H9 (cell line): ENCODE measurements around the gene C17orf58. TPM values are rescaled to one million over a fixed set of nuclear protein-coding genes. Genes with fewer than 3 reads are reported as not detected.

Experiments
- DNase-seq: peaks from one replicate; pipeline ENCODE4 v3.0.0-alpha.2; 2017
- H2AFZ ChIP-seq: one replicate; pipeline ENCODE4 v1.6.1; 2013; ENCODE audit warnings: mild to moderate bottlenecking, low read length, control low read depth, moderate library complexity
- H2AK5ac ChIP-seq: 2 replicates; pipeline ENCODE4 v1.6.1; 2013; ENCODE audit warnings: low read length, control low read depth, mixed read lengths; ENCODE audit not compliant: insufficient read length
- H2BK120ac ChIP-seq: one replicate; pipeline ENCODE4 v1.6.1; 2013; ENCODE audit warnings: low read depth, mild to moderate bottlenecking, low read length, control low read depth, inconsistent platforms; ENCODE audit not compliant: poor library complexity, severe bottlenecking
- H2BK12ac ChIP-seq: 2 replicates; pipeline ENCODE4 v1.6.1; 2013; ENCODE audit warnings: low read length, control low read depth, mixed read lengths, low read depth; ENCODE audit not compliant: insufficient read length
- H2BK15ac ChIP-seq: 2 replicates; pipeline ENCODE4 v1.6.1; 2013; ENCODE audit warnings: low read depth, low read length, control low read depth
- H2BK20ac ChIP-seq: one replicate; pipeline ENCODE4 v1.6.1; 2013; ENCODE audit warnings: low read depth, mild to moderate bottlenecking, low read length, control low read depth, inconsistent platforms; ENCODE audit not compliant: poor library complexity, severe bottlenecking
- H2BK5ac ChIP-seq: 2 replicates; pipeline ENCODE4 v1.6.1; 2013; ENCODE audit warnings: low read length, control low read depth, mixed read lengths; ENCODE audit not compliant: insufficient read length
- H3K14ac ChIP-seq: 2 replicates; pipeline ENCODE4 v1.6.1; 2013; ENCODE audit warnings: low read length, control low read depth; ENCODE audit not compliant: insufficient read depth
- H3K18ac ChIP-seq: 2 replicates; pipeline ENCODE4 v1.6.1; 2013; ENCODE audit warnings: low read depth, mild to moderate bottlenecking, mixed read lengths, low read length, control low read depth; ENCODE audit not compliant: insufficient read length
- H3K23ac ChIP-seq: 2 replicates; pipeline ENCODE4 v1.6.1; 2013; ENCODE audit warnings: low read length, control low read depth, mixed read lengths, low read depth; ENCODE audit not compliant: insufficient read length
- H3K23me2 ChIP-seq: 2 replicates; pipeline ENCODE4 v1.6.1; 2013; ENCODE audit warnings: low read depth, mild to moderate bottlenecking, mixed read lengths, low read length, control low read depth; ENCODE audit not compliant: insufficient read length, poor library complexity, severe bottlenecking
- H3K27ac ChIP-seq: 2 replicates; pipeline ENCODE4 v1.5.1; 2013; ENCODE audit warnings: low read length, control low read depth, mixed read lengths, low read depth; ENCODE audit not compliant: insufficient read length
- H3K27me3 ChIP-seq: 2 replicates; pipeline ENCODE4 v1.6.1; 2013; ENCODE audit warnings: low read length, control low read depth, inconsistent platforms; ENCODE audit not compliant: insufficient read depth
- H3K4ac ChIP-seq: 2 replicates; pipeline ENCODE4 v1.6.1; 2013; ENCODE audit warnings: low read depth, mild to moderate bottlenecking, control low read depth, inconsistent platforms, low read length, moderate library complexity
- H3K4me1 ChIP-seq: 2 replicates; pipeline ENCODE4 v1.6.1; 2013; ENCODE audit warnings: low read length, control low read depth, inconsistent platforms; ENCODE audit not compliant: insufficient read depth
- H3K4me2 ChIP-seq: 2 replicates; pipeline ENCODE4 v1.6.1; 2013; ENCODE audit warnings: low read length, control low read depth, mixed read lengths; ENCODE audit not compliant: insufficient read length, insufficient read depth
- H3K56ac ChIP-seq: 2 replicates; pipeline ENCODE4 v1.6.1; 2013; ENCODE audit warnings: low read depth, mild to moderate bottlenecking, mixed read lengths, low read length, control low read depth; ENCODE audit not compliant: insufficient read length
- H3K79me1 ChIP-seq: 2 replicates; pipeline ENCODE4 v1.6.1; 2013; ENCODE audit warnings: low read depth, mild to moderate bottlenecking, moderate library complexity, low read length, control low read depth, inconsistent platforms; ENCODE audit not compliant: insufficient read depth, poor library complexity, severe bottlenecking
- H3K79me2 ChIP-seq: 2 replicates; pipeline ENCODE4 v1.6.1; 2013; ENCODE audit warnings: low read length, control low read depth, inconsistent platforms; ENCODE audit not compliant: insufficient read depth
- H3K9ac ChIP-seq: 2 replicates; pipeline ENCODE4 v1.6.1; 2013; ENCODE audit warnings: low read length, control low read depth, mixed read lengths; ENCODE audit not compliant: insufficient read length; ENCODE audit errors: extremely low read depth
- H3K9me3 ChIP-seq: one replicate; pipeline ENCODE4 v1.6.1; 2013; ENCODE audit warnings: low read depth, low read length, inconsistent platforms; ENCODE audit not compliant: control insufficient read depth
- H3T11ph ChIP-seq: one replicate; pipeline ENCODE4 v1.6.1; 2013; ENCODE audit warnings: mild to moderate bottlenecking, low read length, control low read depth, inconsistent platforms
- H4K20me1 ChIP-seq: one replicate; pipeline ENCODE4 v1.6.1; 2013; ENCODE audit not compliant: control insufficient read depth, insufficient read length, insufficient read depth
- H4K5ac ChIP-seq: 2 replicates; pipeline ENCODE4 v1.6.1; 2013; ENCODE audit warnings: low read depth, mild to moderate bottlenecking, mixed read lengths, low read length, control low read depth; ENCODE audit not compliant: insufficient read length
- H4K8ac ChIP-seq: replicated peaks from 2 replicates; pipeline ENCODE4 v1.6.1; 2013; ENCODE audit warnings: low read length, control low read depth, mixed read lengths, low read depth; ENCODE audit not compliant: insufficient read length
- H4K91ac ChIP-seq: 2 replicates; pipeline ENCODE4 v1.6.1; 2013; ENCODE audit warnings: low read depth, mild to moderate bottlenecking, moderate library complexity, mixed read lengths, low read length, control low read depth; ENCODE audit not compliant: insufficient read length
- H3K27ac Mint-ChIP-seq, 3 experiments: 2 replicates in 2 of 3; 3 replicates in 1 of 3; pipeline ENCODE4 v1.8.0; 2020 to 2021; ENCODE audit warnings: mixed read lengths in 3 of 3, mild to moderate bottlenecking in 1 of 3, moderate library complexity in 1 of 3
- H3K27me3 Mint-ChIP-seq: 2 replicates; pipeline ENCODE4 v1.8.0; 2021; ENCODE audit warnings: low read depth, mild to moderate bottlenecking, moderate library complexity, mixed read lengths
- H3K36me3 Mint-ChIP-seq, 3 experiments: 2 replicates in 2 of 3; 3 replicates in 1 of 3; pipeline ENCODE4 v1.8.0; 2020 to 2021; ENCODE audit warnings: low read depth in 3 of 3, mixed read lengths in 3 of 3; ENCODE audit not compliant: insufficient read depth in 1 of 3
- H3K4me1 Mint-ChIP-seq, 2 experiments: 2 replicates each; pipeline ENCODE4 v1.8.0; 2020; ENCODE audit warnings: mixed read lengths in 2 of 2
- H3K4me3 Mint-ChIP-seq, 2 experiments: 2 replicates in 1 of 2; 3 replicates in 1 of 2; pipeline ENCODE4 v1.8.0; 2020 to 2021; ENCODE audit warnings: mild to moderate bottlenecking in 2 of 2, mixed read lengths in 2 of 2, moderate library complexity in 1 of 2
- H3K9me3 Mint-ChIP-seq, 2 experiments: 2 replicates in 1 of 2; 3 replicates in 1 of 2; pipeline ENCODE4 v1.8.0; 2020; ENCODE audit warnings: mild to moderate bottlenecking in 2 of 2, mixed read lengths in 2 of 2, moderate library complexity in 1 of 2
- CTCF ChIP-seq: fragments of 200-600 bp; sonication (generic); conservative IDR thresholded peaks from 3 replicates; pipeline ENCODE4 v1.8.0; 2021; ENCODE audit warnings: antibody characterized with exemption, mild to moderate bottlenecking
- WGBS: extraction: QIAGEN DNeasy Blood & Tissue Kit; methylation state at CpG from one replicate; pipeline ENCODE4 v1.1.7; 2013; ENCODE audit warnings: missing lambda C conversion rate, low lambda C conversion rate, mixed read lengths; ENCODE audit not compliant: insufficient read length; ENCODE audit errors: extremely low coverage; 5-methylcytosine and 5-hydroxymethylcytosine counted together
- total RNA-seq: library from RNA; stranded (reverse); gene quantifications from 2 replicates; pipeline ENCODE4 v1.2.1, GENCODE V29; 2021

Gene C17orf58
- total RNA-seq, 1 experiment from 2014 or later = 12.3 TPM

- no peak overlapping the region for H4K91ac ChIP-seq
- no peak overlapping the region for H4K5ac ChIP-seq
- no peaks in the 10 kb centered on the region for H3K9me3 ChIP-seq
- H2BK12ac ChIP-seq = no peak overlapping the region
- Mint-ChIP-seq H3K27me3 (peaks cover 3% of the 10 kb centered on the region; the same call in 1 of the 2 replicates), H3K9me3 (peaks cover 0 to 2% of the 10 kb centered on the region in 2 experiments; a peak in 1 of 5 replicates), H3K27ac (no peak overlapping the region), H3K36me3 (no peaks in the 10 kb centered on the region; a peak in 1 of 7 replicates), H3K4me3 (no peak overlapping the region), H3K4me1 (peaks cover 9 to 18% of the 10 kb centered on the region in 2 experiments)
- no peaks in the 10 kb centered on the region for H4K20me1 ChIP-seq
- no peak for DNase-seq
- H3K23ac ChIP-seq = no peak overlapping the region
- TF ChIP-seq CTCF = no peak
- H3K18ac ChIP-seq = no peak overlapping the region
- no peak overlapping the region for H3K56ac ChIP-seq
- H4K8ac ChIP-seq = no peak overlapping the region
- no peaks in the 10 kb centered on the region for H3K4me1 ChIP-seq
- H3T11ph ChIP-seq = no peak overlapping the region
- H3K4ac ChIP-seq = no peak overlapping the region
- H3K27ac ChIP-seq = no peak overlapping the region
- peaks cover 6% of the 10 kb centered on the region for H3K23me2 ChIP-seq
- H2AK5ac ChIP-seq = no peak overlapping the region
- H2BK5ac ChIP-seq = no peak overlapping the region
- H3K79me1 ChIP-seq = no peaks in the 10 kb centered on the region
- WGBS = no CpG with 5 or more reads among the region's 2 CpGs
- no peak overlapping the region for H2AFZ ChIP-seq
- H2BK120ac ChIP-seq = no peak overlapping the region
- H3K9ac ChIP-seq = no peak overlapping the region
- no peak overlapping the region for H3K14ac ChIP-seq
- H3K4me2 ChIP-seq = no peak overlapping the region
- 0 out of 2 replicates have a peak, but pooled peaks cover 2% of the 10 kb centered on the region for H3K79me2 ChIP-seq
- H3K27me3 ChIP-seq = no peaks in the 10 kb centered on the region
- H2BK20ac ChIP-seq = no peak overlapping the region
- H2BK15ac ChIP-seq = no peak overlapping the region
These were observed 20.6 kb upstream of the C17orf58 start for GRCh38 chr17:68016838-68017237.
